Left ventricle myocardium inferior (tissue), 1 donor: ENCODE results near the gene DPP9. TPM values are rescaled to one million over a fixed set of nuclear protein-coding genes. Genes with fewer than 3 reads are reported as not detected.

Experiments used
- DNase-seq: peaks from one replicate; pipeline ENCODE4 v3.0.0-alpha.2; 2020
- H3K27ac ChIP-seq: fragments of 200-600 bp; replicated peaks from 2 replicates; pipeline ENCODE4 v1.8.0; 2021
- H3K27me3 ChIP-seq: fragments of 200-600 bp; 2 replicates; pipeline ENCODE4 v1.8.0; 2021; ENCODE audit warnings: low read depth
- H3K36me3 ChIP-seq: fragments of 200-600 bp; 2 replicates; pipeline ENCODE4 v1.8.0; 2021
- H3K4me1 ChIP-seq: fragments of 200-600 bp; 2 replicates; pipeline ENCODE4 v1.8.0; 2021
- H3K4me3 ChIP-seq: fragments of 200-600 bp; 2 replicates; pipeline ENCODE4 v1.8.0; 2021; ENCODE audit warnings: mild to moderate bottlenecking, moderate library complexity
- H3K9me3 ChIP-seq: fragments of 200-600 bp; replicated peaks from 2 replicates; pipeline ENCODE4 v1.8.0; 2021
- CTCF ChIP-seq: fragments of 200-600 bp; IDR thresholded peaks from 2 replicates; pipeline ENCODE4 v1.8.0; 2021; ENCODE audit warnings: antibody characterized with exemption, mild to moderate bottlenecking, borderline replicate concordance
- intact Hi-C: fragments of 100-400 bp; cut with micrococcal nuclease; formaldehyde crosslinking; loops from one replicate; pipeline ENCODE4 v1.11.0; 2022
- total RNA-seq: library from RNA; stranded (reverse); fragmentation: NEBNext Ultra II Directional; extraction: Animal tissue kit (Norgen Biotek cat#: 25700); gene quantifications from one replicate; pipeline ENCODE4 v1.2.1, GENCODE V29; 2021
- donor health status: DM: no; HTN: yes; CAD: no; lungs with severe emphysema.

The DPP9 gene
- total RNA-seq, 1 donor from 2014 or later, result 52.5 TPM

GRCh38 chr19:4713384-4713951 is 10.2 kb downstream of the DPP9 start:
- peaks cover 74% of the 10 kb centered on the region for H3K36me3 ChIP-seq
- no peaks in the 10 kb centered on the region for H3K27me3 ChIP-seq
- TF ChIP-seq CTCF, result no peak
- H3K9me3 ChIP-seq, result no peaks in the 10 kb centered on the region
- peak overlapping the region; percentile 91 for H3K27ac ChIP-seq
- DNase-seq, result peak; percentile 85
- intact Hi-C loops, result no loop called here
- peaks cover 76% of the 10 kb centered on the region for H3K4me1 ChIP-seq
- peak overlapping the region; percentile 36 for H3K4me3 ChIP-seq

GRCh38 chr19:4712771-4713170 is 10.9 kb downstream of the DPP9 start:
- Histone ChIP-seq H3K4me3 (peak overlapping the region; percentile 36), H3K4me1 (peaks cover 83% of the 10 kb centered on the region), H3K27me3 (no peaks in the 10 kb centered on the region), H3K27ac (peak overlapping the region; percentile 91), H3K9me3 (no peaks in the 10 kb centered on the region), H3K36me3 (peaks cover 67% of the 10 kb centered on the region)
- peak; percentile 13 for TF ChIP-seq CTCF
- intact Hi-C loops, result no loop called here
- DNase-seq, result peak; percentile 14

GRCh38 chr19:4711211-4711610 is 12.4 kb downstream of the DPP9 start:
- H3K27ac ChIP-seq, result peak overlapping the region; percentile 93
- no peaks in the 10 kb centered on the region for H3K9me3 ChIP-seq
- DNase-seq, result no peak
- peaks cover 85% of the 10 kb centered on the region for H3K4me1 ChIP-seq
- no peaks in the 10 kb centered on the region for H3K27me3 ChIP-seq
- TF ChIP-seq CTCF, result no peak
- intact Hi-C loops, result no loop called here
- peaks cover 62% of the 10 kb centered on the region for H3K36me3 ChIP-seq
- H3K4me3 ChIP-seq, result no peak overlapping the region

GRCh38 chr19:4710281-4710600 is 13.4 kb downstream of the DPP9 start:
- TF ChIP-seq CTCF, result no peak

GRCh38 chr19:4709440-4710280 is 14.0 kb downstream of the DPP9 start:
- H3K36me3 ChIP-seq, result peaks cover 62% of the 10 kb centered on the region

More at GRCh38 chr19:4710281-4710600, 13.4 kb downstream of the DPP9 start:
- peaks cover 84% of the 10 kb centered on the region for H3K4me1 ChIP-seq
- no peak for DNase-seq
- H3K36me3 ChIP-seq, result peaks cover 59% of the 10 kb centered on the region
- H3K27me3 ChIP-seq, result no peaks in the 10 kb centered on the region
- H3K9me3 ChIP-seq, result no peaks in the 10 kb centered on the region
- H3K4me3 ChIP-seq, result no peak overlapping the region
- intact Hi-C loops, result no loop called here
- H3K27ac ChIP-seq, result peak overlapping the region; percentile 93

More at GRCh38 chr19:4709440-4710280, 14.0 kb downstream of the DPP9 start:
- Histone ChIP-seq H3K27me3 (no peaks in the 10 kb centered on the region), H3K4me3 (no peak overlapping the region), H3K9me3 (no peaks in the 10 kb centered on the region), H3K4me1 (peaks cover 81% of the 10 kb centered on the region), H3K27ac (peak overlapping the region; percentile 93)
- DNase-seq, result no peak
- intact Hi-C loops, result no loop called here
- TF ChIP-seq CTCF, result no peak
